HG03064 (cell line): Measurements from ENCODE around the gene CTDP1.

Source experiments
- ATAC-seq: cut with Tn5 transposase; IDR thresholded peaks from one replicate; pipeline ENCODE4 v1.9.1; 2021; ENCODE audit warnings: low read depth; ENCODE audit not compliant: unreplicated experiment

The CTDP1 gene

GRCh38 chr18:79697178-79697577 is 17.6 kb downstream of the CTDP1 start:
- no peak for ATAC-seq

DNA sequence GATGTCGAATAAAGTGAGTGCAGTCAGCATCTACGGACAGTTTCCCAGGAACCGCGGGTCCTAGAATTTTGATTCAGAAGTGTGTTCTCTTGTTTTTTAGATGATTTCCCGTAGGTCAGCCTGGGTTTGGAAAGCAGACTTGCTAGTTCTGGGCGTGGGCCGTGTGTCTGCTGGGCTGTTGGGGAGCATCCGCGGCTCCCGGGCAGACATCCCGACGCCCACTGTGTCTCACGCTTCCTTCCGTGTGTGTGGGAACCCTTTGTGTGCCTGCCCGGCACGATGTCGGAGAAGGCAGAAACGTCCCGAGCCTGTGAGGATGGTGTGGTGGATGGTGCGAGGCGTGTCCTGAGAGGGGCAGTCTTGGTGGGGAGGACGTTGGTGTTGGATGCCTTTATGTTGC is 18.4 kb downstream of the CTDP1 start:
- ATAC-seq: no peak

DNA sequence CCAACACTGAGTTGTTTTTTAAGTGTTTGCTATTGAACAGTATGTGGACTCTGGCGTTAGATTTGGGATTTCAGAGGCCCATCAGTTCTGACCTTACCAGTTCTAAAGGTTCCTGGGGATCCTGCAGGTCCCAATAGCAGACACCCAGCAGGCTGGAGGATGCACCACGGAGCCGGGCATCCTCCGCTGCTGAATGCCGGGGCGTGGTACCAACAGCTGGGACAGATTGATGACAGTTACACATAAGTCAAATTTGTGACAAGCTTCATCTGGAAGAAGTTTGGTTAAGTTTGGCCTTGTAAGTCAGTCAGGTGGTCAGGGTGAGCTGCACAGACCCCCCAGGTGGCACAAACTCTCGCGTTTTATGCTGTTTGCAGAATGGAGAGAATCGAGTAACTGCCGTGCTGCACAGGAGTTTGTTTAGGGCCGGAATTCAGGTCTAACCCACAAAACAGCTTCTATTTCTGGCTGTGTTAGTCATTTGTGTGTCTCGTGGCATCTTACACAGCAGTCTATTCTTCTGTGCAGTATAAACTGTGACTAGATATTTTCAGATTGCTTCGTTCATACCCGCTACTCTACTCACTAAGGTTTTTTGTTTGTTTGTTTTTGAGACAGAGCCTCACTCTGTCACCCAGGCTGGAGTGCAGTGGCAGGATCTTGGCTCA is 19.2 kb downstream of the CTDP1 start:
- no peak for ATAC-seq

- ATAC-seq: no peak
Measured at GRCh38 chr18:79699653-79700052, 20.1 kb downstream of the CTDP1 start.

GRCh38 chr18:79702906-79703305 is 23.3 kb downstream of the CTDP1 start:
- ATAC-seq: no peak

GRCh38 chr18:79704631-79705030 is 25.0 kb downstream of the CTDP1 start:
- ATAC-seq: no peak

- no peak for ATAC-seq
Measured at GRCh38 chr18:79705272-79705671, 25.7 kb downstream of the CTDP1 start.

- no peak for ATAC-seq
Measured at GRCh38 chr18:79706006-79706405, 26.4 kb downstream of the CTDP1 start.

DNA sequence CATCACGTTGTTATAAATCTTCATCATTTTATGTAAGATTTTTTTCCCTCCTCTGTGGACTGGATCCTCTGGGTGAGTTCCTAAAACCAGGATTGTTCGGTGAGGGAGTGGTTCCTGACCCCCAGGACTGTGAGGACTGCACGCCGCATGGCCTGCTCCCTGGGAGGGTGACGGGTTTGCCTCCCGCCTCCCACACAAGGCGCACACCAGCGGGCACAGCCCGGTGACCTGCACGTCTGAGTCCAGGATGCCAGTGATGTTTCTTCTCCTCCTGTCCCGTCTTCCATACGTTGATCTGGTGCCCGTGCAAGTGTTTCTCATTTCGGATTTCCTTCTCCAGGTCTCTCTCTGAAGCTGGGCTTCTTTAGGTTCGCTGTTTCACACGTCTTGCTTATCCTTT is 27.1 kb downstream of the CTDP1 start:
- ATAC-seq: no peak

GRCh38 chr18:79707239-79707638 is 27.6 kb downstream of the CTDP1 start:
- ATAC-seq: no peak

GRCh38 chr18:79707671-79708070 is 28.1 kb downstream of the CTDP1 start:
- ATAC-seq: no peak

GRCh38 chr18:79708412-79708811 is 28.8 kb downstream of the CTDP1 start:
- no peak for ATAC-seq

DNA sequence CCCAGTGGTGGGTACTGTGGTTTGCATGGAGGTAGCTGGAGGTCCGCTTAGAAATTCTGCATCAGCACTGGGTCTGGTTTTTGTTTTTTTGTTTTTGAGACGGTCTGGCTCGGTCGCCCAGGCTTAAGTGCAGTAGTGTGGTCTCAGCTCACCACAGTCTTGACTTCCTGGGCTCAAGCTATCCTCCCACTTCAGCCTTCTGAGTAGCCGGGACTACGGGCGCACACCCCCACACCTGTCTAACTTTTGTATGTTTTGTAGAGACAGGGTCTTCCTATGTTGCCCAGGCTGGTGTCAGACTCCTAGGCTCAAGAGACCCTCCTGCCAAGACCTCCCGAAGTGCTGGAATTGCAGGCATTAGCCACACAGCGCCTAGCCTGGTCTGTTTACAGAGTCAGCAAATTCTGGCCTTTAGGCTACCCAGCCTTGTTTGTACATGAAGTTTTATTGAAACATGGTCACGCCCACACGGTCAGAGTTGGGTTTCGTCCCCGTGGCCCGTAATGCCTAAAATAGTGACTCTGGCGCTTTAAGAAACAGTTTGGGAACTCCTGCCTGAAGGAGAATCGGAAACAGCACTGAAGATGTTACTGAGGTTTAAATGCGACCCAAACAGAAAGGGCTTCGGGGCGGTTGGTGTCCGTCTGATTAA is 32.7 kb downstream of the CTDP1 start:
- no peak for ATAC-seq

- no peak for ATAC-seq
Measured at GRCh38 chr18:79713341-79713740, 33.7 kb downstream of the CTDP1 start.

GRCh38 chr18:79714531-79715240 is 35.1 kb downstream of the CTDP1 start:
- no peak for ATAC-seq

DNA sequence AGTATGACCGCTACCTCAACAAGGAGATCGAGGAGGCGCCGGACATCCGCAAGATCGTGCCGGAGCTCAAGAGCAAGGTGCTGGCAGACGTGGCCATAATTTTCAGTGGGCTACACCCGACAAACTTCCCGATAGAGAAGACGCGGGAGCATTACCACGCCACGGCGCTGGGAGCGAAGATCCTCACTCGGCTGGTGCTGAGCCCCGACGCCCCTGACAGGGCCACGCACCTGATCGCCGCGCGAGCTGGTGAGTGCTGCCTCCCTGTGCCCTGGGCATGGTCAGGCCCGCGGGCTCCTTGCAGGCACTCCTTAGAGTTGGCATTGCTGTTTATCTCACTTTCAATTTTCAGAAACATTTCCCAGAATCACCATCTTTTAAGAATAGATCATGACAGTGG is 35.7 kb downstream of the CTDP1 start:
- no peak for ATAC-seq

- ATAC-seq: no peak
Measured at GRCh38 chr18:79717059-79717458, 37.5 kb downstream of the CTDP1 start.

- no peak for ATAC-seq
Measured at GRCh38 chr18:79717555-79718074, 38.0 kb downstream of the CTDP1 start.

GRCh38 chr18:79718126-79718525 is 38.5 kb downstream of the CTDP1 start:
- ATAC-seq: no peak

GRCh38 chr18:79718878-79719477 is 39.4 kb downstream of the CTDP1 start:
- ATAC-seq: no peak
